ENCODE data around the gene TOLLIP. TPM values are rescaled to one million over a fixed set of nuclear protein-coding genes. Genes with fewer than 3 reads are reported as not detected.

The TOLLIP gene
- total and polyA plus RNA-seq, 2 experiments from 2014 or later: 39.0 to 58.7 TPM

GRCh38 chr11:1354125-1354938 is 44.9 kb upstream of the TOLLIP start:
- TF ChIP-seq CTCF (IDR thresholded peaks at IDR 0.05; ENCODE audit: low read depth, low read length): no peak
- Histone ChIP-seq H3K4me3 (no peak overlapping the region), H3K9me3 (ENCODE audit: low read depth) (no peaks in the 10 kb centered on the region), H3K36me3 (no peaks in the 10 kb centered on the region), H3K27ac (no peak overlapping the region), H3K4me1 (ENCODE audit: low read depth) (peaks cover 4% of the 10 kb centered on the region), H3K27me3 (no peaks in the 10 kb centered on the region)
- no peak for DNase-seq (ENCODE audit: low read depth in 1 of 2, low spot score in 1 of 2)

- TF ChIP-seq CTCF (IDR thresholded peaks at IDR 0.05; ENCODE audit: low read depth, low read length): no peak
- Histone ChIP-seq H3K27me3 (no peaks in the 10 kb centered on the region), H3K27ac (no peak overlapping the region), H3K4me3 (no peak overlapping the region), H3K36me3 (no peaks in the 10 kb centered on the region), H3K4me1 (ENCODE audit: low read depth) (peaks cover 10% of the 10 kb centered on the region), H3K9me3 (ENCODE audit: low read depth) (no peaks in the 10 kb centered on the region)
- DNase-seq (ENCODE audit: low read depth in 1 of 2, low spot score in 1 of 2): no peak
Measured at GRCh38 chr11:1353383-1354124, 44.1 kb upstream of the TOLLIP start.

GRCh38 chr11:1352696-1353382 is 43.4 kb upstream of the TOLLIP start:
- no peak for DNase-seq (ENCODE audit: low read depth in 1 of 2, low spot score in 1 of 2)
- Histone ChIP-seq H3K27ac (no peak overlapping the region), H3K36me3 (no peaks in the 10 kb centered on the region), H3K4me3 (no peak overlapping the region), H3K9me3 (ENCODE audit: low read depth) (no peaks in the 10 kb centered on the region), H3K4me1 (ENCODE audit: low read depth) (peaks cover 10% of the 10 kb centered on the region), H3K27me3 (no peaks in the 10 kb centered on the region)
- no peak for TF ChIP-seq CTCF (IDR thresholded peaks at IDR 0.05; ENCODE audit: low read depth, low read length)

- Histone ChIP-seq H3K27me3 (no peaks in the 10 kb centered on the region), H3K4me1 (ENCODE audit: low read depth) (peaks cover 10% of the 10 kb centered on the region), H3K4me3 (no peak overlapping the region), H3K27ac (no peak overlapping the region), H3K36me3 (no peaks in the 10 kb centered on the region), H3K9me3 (ENCODE audit: low read depth) (no peaks in the 10 kb centered on the region)
- no peak for TF ChIP-seq CTCF (IDR thresholded peaks at IDR 0.05; ENCODE audit: low read depth, low read length)
- DNase-seq (ENCODE audit: low read depth in 1 of 2, low spot score in 1 of 2): no peak
Measured at GRCh38 chr11:1351278-1351937, 42.0 kb upstream of the TOLLIP start.

- Histone ChIP-seq H3K4me1 (ENCODE audit: low read depth) (peaks cover 10% of the 10 kb centered on the region), H3K27ac (no peak overlapping the region)
- no peak for DNase-seq (ENCODE audit: low read depth in 1 of 2, low spot score in 1 of 2)
Measured at GRCh38 chr11:1350086-1350725, 40.8 kb upstream of the TOLLIP start.

More at GRCh38 chr11:1350086-1350725, 40.8 kb upstream of the TOLLIP start:
- H3K36me3 ChIP-seq: no peaks in the 10 kb centered on the region
- no peak for TF ChIP-seq CTCF (IDR thresholded peaks at IDR 0.05; ENCODE audit: low read depth, low read length)
- H3K4me3 ChIP-seq: no peak overlapping the region
- H3K27me3 ChIP-seq: no peaks in the 10 kb centered on the region
- H3K9me3 ChIP-seq (ENCODE audit: low read depth): no peaks in the 10 kb centered on the region
